DND-41 (cell line): Measurements from ENCODE around the gene RNF5.

ENCODE experiments used
- EZH2 ChIP-seq: IDR thresholded peaks from 3 replicates; pipeline ENCODE4 v1.6.1; 2012; ENCODE audit warnings: borderline replicate concordance, low read depth, mild to moderate bottlenecking, moderate library complexity, low read length, inconsistent platforms; ENCODE audit not compliant: severe bottlenecking
- TF ChIP-seq, protein P1 (sequence below): IDR thresholded peaks from 2 replicates; pipeline ENCODE4 v1.5.1; 2012; ENCODE audit warnings: borderline replicate concordance, low read length, moderate library complexity, mild to moderate bottlenecking; ENCODE audit not compliant: poor library complexity, severe bottlenecking; ENCODE audit errors: extremely low read depth

DNA sequence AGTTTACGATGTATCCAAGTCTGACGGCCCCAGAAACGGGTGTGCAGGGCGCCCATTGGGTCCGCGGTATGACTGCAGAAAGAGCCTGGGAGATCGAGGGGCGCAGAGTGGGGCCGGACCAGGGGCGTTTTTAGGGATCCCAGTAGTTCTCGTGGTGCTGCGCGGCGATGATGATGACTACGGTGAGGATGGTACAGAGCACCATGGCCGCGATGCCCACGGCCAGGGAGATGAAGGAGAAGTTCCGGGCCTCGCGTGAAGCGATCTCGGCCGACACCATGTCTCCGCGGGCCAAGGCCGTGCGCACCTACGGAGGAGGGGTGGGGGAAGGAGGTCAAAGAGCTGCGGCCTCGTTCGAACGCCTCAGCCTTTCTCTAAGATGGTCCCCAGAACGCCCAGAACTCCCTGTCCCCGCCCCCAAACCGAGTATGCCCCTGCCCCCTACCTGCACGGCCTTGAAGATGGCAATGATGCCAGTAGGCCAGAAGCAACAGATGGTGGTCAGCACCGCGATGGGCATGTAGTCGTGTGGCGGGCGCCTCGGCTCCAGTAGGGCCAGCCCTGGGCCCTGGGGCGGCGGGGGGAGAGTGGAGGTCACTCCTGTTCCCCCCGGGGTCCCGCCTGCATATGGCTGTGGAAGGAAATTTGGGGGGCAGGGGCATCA is 29.0 kb upstream of the RNF5 start:
- TF ChIP-seq, protein P1, sequence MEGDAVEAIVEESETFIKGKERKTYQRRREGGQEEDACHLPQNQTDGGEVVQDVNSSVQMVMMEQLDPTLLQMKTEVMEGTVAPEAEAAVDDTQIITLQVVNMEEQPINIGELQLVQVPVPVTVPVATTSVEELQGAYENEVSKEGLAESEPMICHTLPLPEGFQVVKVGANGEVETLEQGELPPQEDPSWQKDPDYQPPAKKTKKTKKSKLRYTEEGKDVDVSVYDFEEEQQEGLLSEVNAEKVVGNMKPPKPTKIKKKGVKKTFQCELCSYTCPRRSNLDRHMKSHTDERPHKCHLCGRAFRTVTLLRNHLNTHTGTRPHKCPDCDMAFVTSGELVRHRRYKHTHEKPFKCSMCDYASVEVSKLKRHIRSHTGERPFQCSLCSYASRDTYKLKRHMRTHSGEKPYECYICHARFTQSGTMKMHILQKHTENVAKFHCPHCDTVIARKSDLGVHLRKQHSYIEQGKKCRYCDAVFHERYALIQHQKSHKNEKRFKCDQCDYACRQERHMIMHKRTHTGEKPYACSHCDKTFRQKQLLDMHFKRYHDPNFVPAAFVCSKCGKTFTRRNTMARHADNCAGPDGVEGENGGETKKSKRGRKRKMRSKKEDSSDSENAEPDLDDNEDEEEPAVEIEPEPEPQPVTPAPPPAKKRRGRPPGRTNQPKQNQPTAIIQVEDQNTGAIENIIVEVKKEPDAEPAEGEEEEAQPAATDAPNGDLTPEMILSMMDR = no peak
- TF ChIP-seq EZH2 = no peak
